B cell (primary cell): ENCODE data around the gene FOXF1.

Experiments
- CTCF ChIP-seq: fragments of 200-600 bp; IDR thresholded peaks from one replicate; pipeline ENCODE4 v1.8.0; 2022; ENCODE audit warnings: antibody characterized with exemption, mild to moderate bottlenecking
- EZH2 ChIP-seq: IDR thresholded peaks from 2 replicates; pipeline ENCODE4 v1.6.1; 2012; ENCODE audit warnings: borderline replicate concordance, low read depth, mild to moderate bottlenecking, moderate library complexity, low read length; ENCODE audit not compliant: insufficient read depth, poor library complexity, severe bottlenecking

- no peak for TF ChIP-seq CTCF
- TF ChIP-seq EZH2 = no peak
Measured at GRCh38 chr16:86496262-86496928, 13.9 kb upstream of the FOXF1 start.
